ENCODE data around the gene SRGAP1.

SRGAP1 gene

GRCh38 chr12:64086946-64087345, 242.4 kb downstream of the SRGAP1 start:
- ATAC-seq (ENCODE audit: insufficient read depth, low read depth) = no peak
- no peaks in the 10 kb centered on the region for H3K79me2 ChIP-seq (ENCODE audit: insufficient read depth, low read length)
- peaks cover 7% of the 10 kb centered on the region for H3K27me3 ChIP-seq (ENCODE audit: insufficient read depth, low read length, poor library complexity)
- no peak for TF ChIP-seq EZH2 (IDR thresholded peaks at IDR 0.05; ENCODE audit: borderline replicate concordance, low read depth, low read length, severe bottlenecking)
- TF ChIP-seq CTCF (IDR thresholded peaks at IDR 0.05; ENCODE audit: borderline replicate concordance, extremely low read depth, low read length, poor library complexity, severe bottlenecking) = no peak
- H3K36me3 ChIP-seq (ENCODE audit: insufficient read depth, low read length) = no peaks in the 10 kb centered on the region
- no peak overlapping the region for H3K4me2 ChIP-seq (ENCODE audit: insufficient read depth, low read length)
- H2AFZ ChIP-seq (ENCODE audit: low read depth, low read length) = no peak overlapping the region
- H3K9me3 ChIP-seq (ENCODE audit: insufficient read depth, low read length, severe bottlenecking) = no peaks in the 10 kb centered on the region
- no peak overlapping the region for H3K27ac ChIP-seq (ENCODE audit: low read length)
- H3K9ac ChIP-seq (ENCODE audit: low read depth, low read length) = no peak overlapping the region
- no peaks in the 10 kb centered on the region for H4K20me1 ChIP-seq (ENCODE audit: insufficient read depth, low read length)
- no peak for DNase-seq
- H3K4me1 ChIP-seq (ENCODE audit: insufficient read depth, low read length) = no peaks in the 10 kb centered on the region
- H3K4me3 ChIP-seq (ENCODE audit: low read depth in 1 of 2, low read length in 2 of 2) = no peak overlapping the region

GRCh38 chr12:64087761-64088160, 243.3 kb downstream of the SRGAP1 start:
- H3K27ac ChIP-seq (ENCODE audit: low read length) = no peak overlapping the region
- no peak overlapping the region for H3K9ac ChIP-seq (ENCODE audit: low read depth, low read length)
- H3K4me1 ChIP-seq (ENCODE audit: insufficient read depth, low read length) = no peaks in the 10 kb centered on the region
- H3K4me3 ChIP-seq (ENCODE audit: low read depth in 1 of 2, low read length in 2 of 2) = no peak overlapping the region
- no peak for TF ChIP-seq EZH2 (IDR thresholded peaks at IDR 0.05; ENCODE audit: borderline replicate concordance, low read depth, low read length, severe bottlenecking)
- TF ChIP-seq CTCF (IDR thresholded peaks at IDR 0.05; ENCODE audit: borderline replicate concordance, extremely low read depth, low read length, poor library complexity, severe bottlenecking) = no peak
- DNase-seq (no peak), ATAC-seq (ENCODE audit: insufficient read depth, low read depth) (no peak)
- no peak overlapping the region for H3K4me2 ChIP-seq (ENCODE audit: insufficient read depth, low read length)
- no peaks in the 10 kb centered on the region for H3K36me3 ChIP-seq (ENCODE audit: insufficient read depth, low read length)
- H4K20me1 ChIP-seq (ENCODE audit: insufficient read depth, low read length) = no peaks in the 10 kb centered on the region
- H3K79me2 ChIP-seq (ENCODE audit: insufficient read depth, low read length) = no peaks in the 10 kb centered on the region
- H3K9me3 ChIP-seq (ENCODE audit: insufficient read depth, low read length, severe bottlenecking) = no peaks in the 10 kb centered on the region
- peaks cover 7% of the 10 kb centered on the region for H3K27me3 ChIP-seq (ENCODE audit: insufficient read depth, low read length, poor library complexity)
- H2AFZ ChIP-seq (ENCODE audit: low read depth, low read length) = no peak overlapping the region

GRCh38 chr12:64088431-64089349, 244.2 kb downstream of the SRGAP1 start:
- no peak overlapping the region for H3K4me3 ChIP-seq (ENCODE audit: low read depth in 1 of 2, low read length in 2 of 2)
- H3K36me3 ChIP-seq (ENCODE audit: insufficient read depth, low read length) = no peaks in the 10 kb centered on the region
- H3K4me1 ChIP-seq (ENCODE audit: insufficient read depth, low read length) = no peaks in the 10 kb centered on the region
- DNase-seq (no peak), ATAC-seq (ENCODE audit: insufficient read depth, low read depth) (no peak)
- TF ChIP-seq CTCF (IDR thresholded peaks at IDR 0.05; ENCODE audit: borderline replicate concordance, extremely low read depth, low read length, poor library complexity, severe bottlenecking) (no peak), EZH2 (IDR thresholded peaks at IDR 0.05; ENCODE audit: borderline replicate concordance, low read depth, low read length, severe bottlenecking) (no peak)
- no peak overlapping the region for H3K27ac ChIP-seq (ENCODE audit: low read length)
- H3K9ac ChIP-seq (ENCODE audit: low read depth, low read length) = no peak overlapping the region
- no peaks in the 10 kb centered on the region for H3K9me3 ChIP-seq (ENCODE audit: insufficient read depth, low read length, severe bottlenecking)
- no peaks in the 10 kb centered on the region for H3K79me2 ChIP-seq (ENCODE audit: insufficient read depth, low read length)
- no peak overlapping the region for H3K4me2 ChIP-seq (ENCODE audit: insufficient read depth, low read length)
- peaks cover 7% of the 10 kb centered on the region for H3K27me3 ChIP-seq (ENCODE audit: insufficient read depth, low read length, poor library complexity)
- no peak overlapping the region for H2AFZ ChIP-seq (ENCODE audit: low read depth, low read length)
- no peaks in the 10 kb centered on the region for H4K20me1 ChIP-seq (ENCODE audit: insufficient read depth, low read length)

Data from DND-41 (cell line).